WTC11 (cell line): ENCODE results near the gene TTLL5. TPM values are rescaled to one million over a fixed set of nuclear protein-coding genes. Genes with fewer than 3 reads are reported as not detected.
"Not testable (repeated sequence)": the region's sequence is repeated elsewhere in the genome, so short reads cannot be mapped to it uniquely, and the experiment has no call there.

Experiments used
- ATAC-seq: fragments of 200-7000 bp; cut with Tn5 transposase; 2 replicates; pipeline ENCODE4 v1.10.0; 2021; ENCODE audit warnings: mild to moderate bottlenecking, moderate library complexity
- CTCF ChIA-PET: fragments of 300-600 bp; sonication (Branson Sonifier 250); formaldehyde crosslinking; loops from one replicate; lab custom pipeline; 2021; ENCODE audit warnings: antibody characterized with exemption; lab: Charles Lee
- POLR2A ChIA-PET: fragments of 350-600 bp; sonication (Branson Sonifier 250); formaldehyde crosslinking; loops from one replicate; lab custom pipeline; 2021; ENCODE audit warnings: antibody characterized with exemption; lab: Charles Lee
- DNase-seq: peaks from one replicate; pipeline ENCODE4 v3.0.0; 2021; ENCODE audit warnings: low spot score
- H3K27ac Mint-ChIP-seq: 2 replicates; pipeline ENCODE4 v1.8.0; 2021; ENCODE audit warnings: mixed read lengths
- H3K27me3 Mint-ChIP-seq: 2 replicates; pipeline ENCODE4 v1.8.0; 2021; ENCODE audit warnings: low read depth, mild to moderate bottlenecking, moderate library complexity, mixed read lengths
- H3K36me3 Mint-ChIP-seq: 2 replicates; pipeline ENCODE4 v1.8.0; 2021; ENCODE audit warnings: mixed read lengths
- H3K4me1 Mint-ChIP-seq: 2 replicates; pipeline ENCODE4 v1.8.0; 2022; ENCODE audit warnings: mixed read lengths
- H3K4me3 Mint-ChIP-seq: 2 replicates; pipeline ENCODE4 v1.8.0; 2021; ENCODE audit warnings: mild to moderate bottlenecking, moderate library complexity, mixed read lengths
- H3K9me3 Mint-ChIP-seq: 2 replicates; pipeline ENCODE4 v1.8.0; 2021; ENCODE audit warnings: mixed read lengths
- E2F5 ChIP-seq: sonication (generic); formaldehyde crosslinking; IDR thresholded peaks from 2 replicates; pipeline ENCODE4 v1.8.1; 2022; ENCODE audit warnings: mild to moderate bottlenecking, moderate library complexity, missing genetic modification reagents
- ERG ChIP-seq: fragments of 250-450 bp; sonication (Bioruptor Pico); IDR thresholded peaks from 2 replicates; pipeline ENCODE4 v1.8.0; 2021; ENCODE audit warnings: mild to moderate bottlenecking
- HMGXB4 ChIP-seq: sonication (generic); formaldehyde crosslinking; IDR thresholded peaks from 2 replicates; pipeline ENCODE4 v1.8.1; 2023; ENCODE audit warnings: mild to moderate bottlenecking, moderate library complexity, missing genetic modification reagents
- KAT7 ChIP-seq: sonication (generic); formaldehyde crosslinking; IDR thresholded peaks from 2 replicates; pipeline ENCODE4 v1.8.1; 2023; ENCODE audit warnings: missing genetic modification reagents, mild to moderate bottlenecking, borderline replicate concordance
- SMAD3 ChIP-seq: sonication (generic); formaldehyde crosslinking; IDR thresholded peaks from 2 replicates; pipeline ENCODE4 v1.8.0; 2022; ENCODE audit warnings: missing genetic modification reagents, mild to moderate bottlenecking, borderline replicate concordance
- SOX15 ChIP-seq: fragments of 250-450 bp; sonication (Bioruptor Pico); IDR thresholded peaks from 2 replicates; pipeline ENCODE4 v1.9.0; 2021; ENCODE audit warnings: mild to moderate bottlenecking
- STAT6 ChIP-seq: sonication (generic); formaldehyde crosslinking; conservative IDR thresholded peaks from 2 replicates; pipeline ENCODE4 v1.8.1; 2023; ENCODE audit warnings: mild to moderate bottlenecking, low read depth, missing genetic modification reagents, moderate library complexity
- TEAD1 ChIP-seq: sonication (generic); formaldehyde crosslinking; IDR thresholded peaks from 2 replicates; pipeline ENCODE4 v1.8.0; 2022; ENCODE audit warnings: mild to moderate bottlenecking, missing genetic modification reagents
- USF1 ChIP-seq: sonication (generic); formaldehyde crosslinking; IDR thresholded peaks from 2 replicates; pipeline ENCODE4 v1.8.0; 2022; ENCODE audit warnings: mild to moderate bottlenecking, missing genetic modification reagents
- ZMAT4 ChIP-seq: fragments of 250-450 bp; sonication (Bioruptor Pico); IDR thresholded peaks from 2 replicates; pipeline ENCODE4 v1.9.0; 2021; ENCODE audit warnings: mild to moderate bottlenecking
- ZNF416 ChIP-seq: fragments of 250-450 bp; sonication (Bioruptor Pico); IDR thresholded peaks from 2 replicates; pipeline ENCODE4 v1.9.0; 2021; ENCODE audit warnings: mild to moderate bottlenecking, inconsistent platforms
- ZNF423 ChIP-seq: fragments of 250-450 bp; sonication (Bioruptor Pico); IDR thresholded peaks from 2 replicates; pipeline ENCODE4 v2.1.2; 2022; ENCODE audit warnings: mild to moderate bottlenecking, moderate library complexity
- total RNA-seq: library from RNA; stranded (reverse); gene quantifications from 3 replicates; pipeline ENCODE4 v1.2.3, GENCODE V29; 2021
- TF ChIP-seq, protein P1 (sequence below): fragments of 250-450 bp; sonication (Bioruptor Pico); IDR thresholded peaks from 2 replicates; pipeline ENCODE4 v2.1.2; 2022; ENCODE audit warnings: mild to moderate bottlenecking, moderate library complexity

Gene TTLL5
- total RNA-seq, 1 experiment from 2014 or later: 39.6 TPM

DNA sequence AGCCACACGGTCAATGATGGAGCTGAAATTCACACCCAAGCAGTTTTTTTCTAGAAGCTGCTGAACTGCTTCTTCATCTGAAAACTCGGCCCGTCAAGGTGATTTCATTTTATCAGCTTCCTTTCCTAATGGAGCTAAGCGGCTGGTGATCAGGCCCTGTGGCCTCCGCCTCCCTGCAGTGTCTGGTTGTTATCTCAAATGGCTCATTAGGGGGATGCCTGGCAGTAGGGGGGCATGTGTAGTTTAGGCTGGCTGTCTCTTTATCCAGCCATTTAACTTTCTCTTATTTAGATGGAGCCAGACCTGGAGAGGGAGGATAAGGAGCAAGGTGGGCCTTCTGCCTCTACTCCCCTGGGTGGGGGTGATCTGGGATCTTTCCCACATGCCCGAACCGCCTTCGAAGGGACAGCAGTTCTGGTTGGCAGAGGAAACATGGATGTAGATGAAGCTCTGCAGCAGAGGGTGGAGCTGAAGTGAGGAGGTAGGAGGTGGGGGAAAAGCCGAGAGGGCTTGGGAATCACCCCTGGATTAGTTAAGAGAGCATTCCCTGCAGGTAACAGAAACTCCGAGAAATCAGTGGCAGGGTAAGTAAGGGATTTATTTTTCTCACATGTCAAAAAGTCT is 256.4 kb downstream of the TTLL5 start:
- Mint-ChIP-seq H3K27ac (peak overlapping the region; percentile 22; the same call in 1 of the 2 replicates), H3K9me3 (peaks cover 13% of the 10 kb centered on the region), H3K36me3 (peaks cover 11% of the 10 kb centered on the region), H3K27me3 (no peaks in the 10 kb centered on the region; the same call in 1 of the 2 replicates), H3K4me1 (peaks cover 20% of the 10 kb centered on the region), H3K4me3 (no peak overlapping the region)
- TF ChIP-seq SMAD3 (CRISPR knock-in tag): no peak
- no peak for TF ChIP-seq USF1 (CRISPR knock-in tag)
- TF ChIP-seq ERG: no peak
- TF ChIP-seq E2F5 (CRISPR knock-in tag): no peak
- TF ChIP-seq STAT6 (CRISPR knock-in tag): no peak
- TF ChIP-seq TEAD1 (CRISPR knock-in tag): no peak
- TF ChIP-seq SOX15 (CRISPR knock-in tag): no peak
- TF ChIP-seq, protein P1, sequence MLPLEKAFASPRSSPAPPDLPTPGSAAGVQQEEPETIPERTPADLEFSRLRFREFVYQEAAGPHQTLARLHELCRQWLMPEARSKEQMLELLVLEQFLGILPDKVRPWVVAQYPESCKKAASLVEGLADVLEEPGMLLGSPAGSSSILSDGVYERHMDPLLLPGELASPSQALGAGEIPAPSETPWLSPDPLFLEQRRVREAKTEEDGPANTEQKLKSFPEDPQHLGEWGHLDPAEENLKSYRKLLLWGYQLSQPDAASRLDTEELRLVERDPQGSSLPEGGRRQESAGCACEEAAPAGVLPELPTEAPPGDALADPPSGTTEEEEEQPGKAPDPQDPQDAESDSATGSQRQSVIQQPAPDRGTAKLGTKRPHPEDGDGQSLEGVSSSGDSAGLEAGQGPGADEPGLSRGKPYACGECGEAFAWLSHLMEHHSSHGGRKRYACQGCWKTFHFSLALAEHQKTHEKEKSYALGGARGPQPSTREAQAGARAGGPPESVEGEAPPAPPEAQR (CRISPR knock-in tag): no peak
- TF ChIP-seq HMGXB4 (CRISPR knock-in tag): no peak
- TF ChIP-seq ZNF423 (CRISPR knock-in tag): no peak
- POLR2A ChIA-PET: no interaction called here
- ATAC-seq (peak; percentile 89), DNase-seq (no peak)
- CTCF ChIA-PET: interaction anchor here (0.9 to 3.3 kb wide), 6 partner anchors 9 to 65 kb away, joined by 3 to 42 read pairs (median 7); no protein-coding TSS in a partner anchor

DNA sequence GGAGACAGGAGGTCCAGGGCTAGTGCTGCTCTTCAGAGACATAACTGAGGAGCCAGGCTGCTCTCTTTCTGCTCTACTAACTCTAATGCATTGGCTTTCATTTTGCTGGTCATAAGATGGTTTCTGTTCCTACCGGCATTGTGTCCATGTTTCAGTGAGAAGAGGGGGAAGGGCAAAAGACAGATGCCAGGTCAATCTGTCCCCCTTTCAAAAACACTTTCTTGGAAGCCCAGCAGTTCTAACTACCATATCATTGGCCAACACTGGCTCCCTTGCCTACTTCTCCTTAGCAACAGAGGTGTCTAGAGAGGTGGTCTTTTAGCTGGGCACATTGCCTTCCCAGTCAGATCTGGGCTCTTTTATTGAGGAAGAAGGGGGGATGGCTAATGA is 256.9 kb downstream of the TTLL5 start:
- peaks cover 20% of the 10 kb centered on the region for H3K4me1 Mint-ChIP-seq
- DNase-seq (no peak), ATAC-seq (no peak)
- POLR2A ChIA-PET: no interaction called here
- H3K27me3 Mint-ChIP-seq: no peaks in the 10 kb centered on the region; the same call in 1 of the 2 replicates
- CTCF ChIA-PET: interaction anchor here (1.3 to 3.3 kb wide), 4 partner anchors 12 to 65 kb away, joined by 4 to 42 read pairs (median 12); no protein-coding TSS in a partner anchor
- TF ChIP-seq KAT7: no peak
- no peak for TF ChIP-seq ZMAT4 (CRISPR knock-in tag)
- no peak for TF ChIP-seq ZNF416
- peak overlapping the region; percentile 22; the same call in 1 of the 2 replicates for H3K27ac Mint-ChIP-seq
- H3K36me3 Mint-ChIP-seq: peaks cover 11% of the 10 kb centered on the region
- no peak overlapping the region for H3K4me3 Mint-ChIP-seq
- H3K9me3 Mint-ChIP-seq: peaks cover 13% of the 10 kb centered on the region

DNA sequence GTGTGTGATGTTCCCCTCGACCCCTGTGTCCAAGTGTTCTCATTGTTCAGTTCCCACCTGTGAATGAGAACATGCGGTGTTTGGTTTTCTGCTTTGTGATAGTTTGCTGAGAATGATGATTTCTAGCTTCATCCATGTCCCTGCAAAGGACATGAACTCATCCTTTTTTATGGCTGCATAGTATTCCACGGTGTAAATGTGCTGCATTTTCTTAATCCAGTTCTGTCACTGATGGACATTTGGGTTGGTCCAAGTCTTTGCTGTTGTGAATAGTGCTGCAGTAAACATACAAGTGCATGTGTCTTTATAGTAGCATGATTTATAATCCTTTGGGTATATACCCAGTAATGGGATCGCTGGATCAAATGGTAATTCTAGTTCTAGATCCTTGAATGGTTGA is 259.4 kb downstream of the TTLL5 start:
- ATAC-seq, POLR2A ChIA-PET, H3K4me3 Mint-ChIP-seq, CTCF ChIA-PET, H3K27me3 Mint-ChIP-seq, H3K27ac Mint-ChIP-seq, DNase-seq: not testable (repeated sequence)
- peaks cover 20% of the 10 kb centered on the region for H3K4me1 Mint-ChIP-seq
- peaks cover 16% of the 10 kb centered on the region for H3K36me3 Mint-ChIP-seq
- H3K9me3 Mint-ChIP-seq: peaks cover 15% of the 10 kb centered on the region

GRCh38 chr14:75925141-75925840 is 264.2 kb downstream of the TTLL5 start:
- CTCF ChIA-PET, DNase-seq, POLR2A ChIA-PET: not testable (repeated sequence)

More at GRCh38 chr14:75925141-75925840, 264.2 kb downstream of the TTLL5 start:
- H3K27me3 Mint-ChIP-seq, H3K27ac Mint-ChIP-seq, ATAC-seq, H3K4me3 Mint-ChIP-seq, H3K4me1 Mint-ChIP-seq: not testable (repeated sequence)
- Mint-ChIP-seq H3K36me3 (peaks cover 18% of the 10 kb centered on the region), H3K9me3 (peaks cover 14% of the 10 kb centered on the region)
